ENCODE results near the gene STRA8.

The STRA8 gene

GRCh38 chr7:135213831-135214230 lies 19.8 kb upstream of the STRA8 start:
- ChIA-PET POLR2A (no interaction called here), CTCF (interaction anchor here (0.6 to 1.6 kb wide), 3 partner anchors 19 to 304 kb away, joined by 3 to 7 read pairs (median 4); partner anchors contain the start of gene STRA8)
- no peak for DNase-seq (ENCODE audit: extremely low spot score)
- no peak for TF ChIP-seq ARNT (IDR thresholded peaks at IDR 0.05)
- no peak for TF ChIP-seq TARDBP (IDR thresholded peaks at IDR 0.05)

GRCh38 chr7:135215180-135215579 lies 18.5 kb upstream of the STRA8 start:
- TF ChIP-seq SUZ12 (IDR thresholded peaks at IDR 0.05) (no peak), ELF4 (IDR thresholded peaks at IDR 0.05) (no peak), FOXK2 (IDR thresholded peaks at IDR 0.05) (no peak), NFRKB (IDR thresholded peaks at IDR 0.05) (no peak), FOXA1 (IDR thresholded peaks at IDR 0.05) (no peak), HDGF (IDR thresholded peaks at IDR 0.05; ENCODE audit: borderline replicate concordance) (no peak), PKNOX1 (IDR thresholded peaks at IDR 0.05) (no peak), TARDBP (IDR thresholded peaks at IDR 0.05) (no peak), FOXM1 (IDR thresholded peaks at IDR 0.05; ENCODE audit: borderline replicate concordance) (no peak), LEF1 (IDR thresholded peaks at IDR 0.05; ENCODE audit: borderline replicate concordance) (no peak), L3MBTL2 (conservative IDR thresholded peaks at IDR 0.05) (no peak), ARNT (IDR thresholded peaks at IDR 0.05) (no peak), ZNF384 (IDR thresholded peaks at IDR 0.05) (no peak), SP1 (IDR thresholded peaks at IDR 0.05) (no peak), CTBP1 (IDR thresholded peaks at IDR 0.05; ENCODE audit: borderline replicate concordance) (no peak)
- ChIA-PET CTCF (no interaction called here), POLR2A (no interaction called here)
- no peak for DNase-seq (ENCODE audit: extremely low spot score)

GRCh38 chr7:135215698-135216097 lies 17.9 kb upstream of the STRA8 start:
- POLR2A ChIA-PET: no interaction called here
- CTCF ChIA-PET: no interaction called here
- TF ChIP-seq CTBP1 (IDR thresholded peaks at IDR 0.05; ENCODE audit: borderline replicate concordance) (no peak), FOXK2 (IDR thresholded peaks at IDR 0.05) (no peak), ZNF384 (IDR thresholded peaks at IDR 0.05) (no peak), PKNOX1 (IDR thresholded peaks at IDR 0.05) (no peak), ARNT (IDR thresholded peaks at IDR 0.05) (no peak), HDGF (IDR thresholded peaks at IDR 0.05; ENCODE audit: borderline replicate concordance) (no peak), FOXA1 (IDR thresholded peaks at IDR 0.05) (no peak), ELF4 (IDR thresholded peaks at IDR 0.05) (no peak), TARDBP (IDR thresholded peaks at IDR 0.05) (no peak), SUZ12 (IDR thresholded peaks at IDR 0.05) (no peak), L3MBTL2 (conservative IDR thresholded peaks at IDR 0.05) (no peak), NFRKB (IDR thresholded peaks at IDR 0.05) (no peak), FOXM1 (IDR thresholded peaks at IDR 0.05; ENCODE audit: borderline replicate concordance) (no peak), LEF1 (IDR thresholded peaks at IDR 0.05; ENCODE audit: borderline replicate concordance) (no peak), SP1 (IDR thresholded peaks at IDR 0.05) (no peak)
- DNase-seq (ENCODE audit: extremely low spot score): no peak

GRCh38 chr7:135217645-135218509 lies 15.8 kb upstream of the STRA8 start:
- TF ChIP-seq FOXM1 (IDR thresholded peaks at IDR 0.05; ENCODE audit: borderline replicate concordance) (no peak), ELF4 (IDR thresholded peaks at IDR 0.05) (no peak), SUZ12 (IDR thresholded peaks at IDR 0.05) (no peak)
- POLR2A ChIA-PET: interaction anchor here (0.9 to 1.0 kb wide), 2 partner anchors 9 to 15 kb away, joined by 3 to 4 read pairs; no protein-coding TSS in a partner anchor
- DNase-seq (ENCODE audit: extremely low spot score): no peak
- CTCF ChIA-PET: interaction anchor here (0.7 kb wide), 1 partner anchor 57 kb away, joined by 3 read pairs; no protein-coding TSS in a partner anchor

DNA sequence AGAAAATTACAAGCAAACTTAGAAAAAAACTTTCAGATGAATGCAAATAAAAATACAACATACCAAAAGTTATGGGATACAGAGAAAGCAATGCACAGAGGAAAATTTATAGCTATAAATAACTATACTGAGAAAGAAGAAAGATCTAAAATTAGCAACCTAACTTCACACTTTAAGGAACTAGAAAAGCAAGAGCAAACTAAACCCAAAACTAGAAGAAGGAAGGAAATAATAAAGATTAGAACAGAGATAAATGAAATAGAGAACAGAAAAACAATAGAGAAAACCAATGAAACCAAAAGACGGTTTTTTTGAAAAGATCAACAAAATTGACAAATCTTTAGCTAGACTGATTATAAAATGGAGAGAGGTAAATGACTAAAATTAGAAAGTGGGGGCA lies 9.6 kb upstream of the STRA8 start:
- POLR2A ChIA-PET: no interaction called here

More for the DNA sequence above, 9.6 kb upstream of the STRA8 start:
- CTCF ChIA-PET: interaction anchor here (1.3 kb wide), 1 partner anchor 9 kb away, joined by 5 read pairs; no protein-coding TSS in a partner anchor
- DNase-seq (ENCODE audit: extremely low spot score): no peak
- TF ChIP-seq NFRKB (IDR thresholded peaks at IDR 0.05) (no peak), ELF4 (IDR thresholded peaks at IDR 0.05) (no peak), FOXM1 (IDR thresholded peaks at IDR 0.05; ENCODE audit: borderline replicate concordance) (no peak), PKNOX1 (IDR thresholded peaks at IDR 0.05) (no peak), LEF1 (IDR thresholded peaks at IDR 0.05; ENCODE audit: borderline replicate concordance) (no peak), BHLHE40 (IDR thresholded peaks at IDR 0.05; ENCODE audit: borderline replicate concordance) (no peak), SP1 (IDR thresholded peaks at IDR 0.05) (no peak), CTBP1 (IDR thresholded peaks at IDR 0.05; ENCODE audit: borderline replicate concordance) (no peak), HDGF (IDR thresholded peaks at IDR 0.05; ENCODE audit: borderline replicate concordance) (no peak), FOXA1 (IDR thresholded peaks at IDR 0.05) (no peak), ARNT (IDR thresholded peaks at IDR 0.05) (no peak), FOXK2 (IDR thresholded peaks at IDR 0.05) (no peak), TARDBP (IDR thresholded peaks at IDR 0.05) (no peak)

All from HEK293T (cell line).